ENCODE results near the gene FAM136A. TPM values are rescaled to one million over a fixed set of nuclear protein-coding genes. Genes with fewer than 3 reads are reported as not detected.
"Not testable (repeated sequence)": the region's sequence is repeated elsewhere in the genome, so short reads cannot be mapped to it uniquely, and the experiment has no call there.

FAM136A gene
- total RNA-seq, 1 donor from 2014 or later, result 55.8 TPM

- DNase-seq (ENCODE audit: low read depth), result peak; percentile 85
These were observed 1.0 kb downstream of the FAM136A start for GRCh38 chr2:70300771-70301343.

GRCh38 chr2:70297828-70298227 is 4.0 kb downstream of the FAM136A start:
- DNase-seq (ENCODE audit: low read depth), result not testable (repeated sequence)

DNA sequence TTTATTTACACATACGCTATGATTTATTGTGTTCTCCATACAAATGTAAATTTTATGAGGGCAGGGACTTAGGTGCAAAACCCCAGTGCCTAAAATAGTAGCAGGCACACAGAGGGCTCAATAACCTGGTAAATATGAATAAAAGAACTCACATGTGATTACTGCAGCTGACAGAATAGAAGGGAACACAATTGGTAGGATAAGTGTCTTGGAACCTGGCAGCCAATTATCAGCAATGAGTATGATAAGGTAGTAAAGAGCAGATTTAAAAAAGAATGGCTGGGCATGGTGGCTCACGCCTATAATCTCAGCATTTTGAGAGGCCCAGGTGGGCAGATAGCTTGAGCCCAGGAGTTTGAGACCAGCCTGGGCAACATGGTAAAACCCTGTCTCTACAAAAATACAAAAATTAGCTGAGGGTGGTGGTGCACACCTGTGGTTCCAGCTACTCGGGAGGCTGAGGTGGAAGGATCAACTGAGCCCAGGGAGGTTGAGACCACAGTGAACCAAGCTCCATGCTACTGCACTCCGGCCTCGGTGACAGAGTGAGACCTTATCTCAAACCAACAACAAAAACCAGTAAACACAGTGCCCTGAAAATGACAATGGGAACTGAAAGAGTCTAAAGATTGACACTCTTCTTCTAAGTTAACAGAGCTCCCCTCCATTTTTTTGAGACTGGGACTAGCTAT is 18.2 kb downstream of the FAM136A start:
- DNase-seq (ENCODE audit: low read depth), result no peak

GRCh38 chr2:70282439-70282838 is 19.4 kb downstream of the FAM136A start:
- DNase-seq (ENCODE audit: low read depth), result no peak

- DNase-seq (ENCODE audit: low read depth), result no peak
These were observed 21.5 kb downstream of the FAM136A start for GRCh38 chr2:70280242-70280798.

GRCh38 chr2:70270323-70270722 is 31.5 kb downstream of the FAM136A start:
- no peak for DNase-seq (ENCODE audit: low read depth)

DNA sequence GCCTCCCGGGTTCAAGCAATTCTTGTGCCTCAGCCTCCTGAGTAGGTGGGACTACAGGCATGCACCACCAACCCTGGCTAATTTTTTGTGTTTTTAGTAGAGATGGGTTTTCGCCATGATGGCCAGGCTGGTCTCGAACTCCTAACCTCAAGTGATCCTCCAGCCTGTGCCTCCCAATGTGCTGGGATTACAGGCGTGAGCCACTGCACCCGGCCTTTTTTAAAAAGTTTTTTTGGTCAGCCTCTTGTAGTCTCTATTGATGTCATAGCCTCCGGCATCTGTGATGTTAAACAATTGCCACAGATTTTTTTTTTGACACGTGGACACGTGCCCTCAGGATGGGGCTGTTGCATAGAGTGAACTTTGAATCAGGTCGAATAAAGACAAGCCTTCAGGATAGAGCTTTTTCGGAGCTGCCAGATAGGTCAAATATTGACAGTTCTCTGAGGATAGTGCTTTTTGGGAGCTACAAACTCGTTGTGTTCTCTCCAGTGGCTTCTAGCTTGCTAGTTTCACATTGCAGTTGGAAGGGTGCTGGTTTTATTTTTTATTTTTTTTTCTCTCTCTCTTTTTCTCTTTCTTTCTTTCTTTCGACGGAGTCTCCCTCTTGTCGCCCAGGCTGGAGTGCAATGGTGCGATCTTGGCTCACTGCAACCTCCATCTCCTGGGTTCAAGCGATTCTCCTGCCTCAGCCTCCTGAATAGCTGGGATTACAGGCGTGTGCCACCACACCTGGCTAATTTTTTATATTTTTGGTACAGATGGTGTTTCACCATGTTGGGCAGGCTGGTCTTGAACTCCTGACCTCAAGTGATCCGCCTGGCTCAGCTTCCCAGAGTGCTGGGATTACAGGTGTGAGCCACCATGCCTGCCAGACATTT is 32.2 kb downstream of the FAM136A start:
- DNase-seq (ENCODE audit: low read depth), result not testable (repeated sequence)

DNA sequence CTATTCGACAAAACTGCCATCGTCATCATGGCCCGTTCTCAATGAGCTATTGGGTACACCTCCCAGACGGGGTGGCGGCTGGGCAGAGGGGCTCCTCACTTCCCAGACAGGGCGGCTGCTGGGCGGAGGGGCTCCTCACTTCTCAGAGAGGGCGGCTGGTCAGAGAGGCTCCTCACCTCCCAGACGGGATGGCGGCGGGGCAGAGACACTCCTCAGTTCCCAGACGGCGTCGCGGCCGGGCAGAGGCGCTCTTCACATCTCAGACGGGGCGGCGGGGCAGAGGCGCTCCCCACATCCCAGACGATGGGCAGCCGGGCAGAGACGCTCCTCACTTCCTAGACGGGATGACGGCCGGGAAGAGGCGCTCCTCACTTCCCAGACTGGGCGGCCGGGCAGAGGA is 34.9 kb downstream of the FAM136A start:
- not testable (repeated sequence) for DNase-seq (ENCODE audit: low read depth)

- no peak for DNase-seq (ENCODE audit: low read depth)
These were observed 40.4 kb downstream of the FAM136A start for GRCh38 chr2:70261501-70261900.

DNA sequence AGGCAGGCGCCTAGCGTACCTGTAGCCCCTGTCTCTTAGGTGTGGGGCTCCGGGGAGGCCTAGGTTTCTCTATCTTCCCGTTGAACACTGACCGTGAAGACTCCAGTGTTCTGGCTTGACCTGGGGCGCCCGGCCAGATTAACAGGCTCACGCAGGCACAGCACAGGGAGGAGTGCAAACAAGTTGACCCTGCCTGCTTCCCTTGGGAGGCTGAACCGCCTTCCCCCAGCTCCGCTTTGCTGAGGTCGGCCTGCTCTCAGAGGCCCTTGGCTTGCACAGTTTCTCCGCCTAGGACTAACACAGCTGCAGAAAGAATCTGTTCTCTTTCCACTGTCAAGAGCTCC is 43.4 kb downstream of the FAM136A start:
- DNase-seq (ENCODE audit: low read depth), result peak; percentile 40

- DNase-seq (ENCODE audit: low read depth), result no peak
These were observed 46.1 kb downstream of the FAM136A start for GRCh38 chr2:70255637-70256314.

GRCh38 chr2:70250434-70250833 is 51.4 kb downstream of the FAM136A start:
- DNase-seq (ENCODE audit: low read depth), result no peak

DNA sequence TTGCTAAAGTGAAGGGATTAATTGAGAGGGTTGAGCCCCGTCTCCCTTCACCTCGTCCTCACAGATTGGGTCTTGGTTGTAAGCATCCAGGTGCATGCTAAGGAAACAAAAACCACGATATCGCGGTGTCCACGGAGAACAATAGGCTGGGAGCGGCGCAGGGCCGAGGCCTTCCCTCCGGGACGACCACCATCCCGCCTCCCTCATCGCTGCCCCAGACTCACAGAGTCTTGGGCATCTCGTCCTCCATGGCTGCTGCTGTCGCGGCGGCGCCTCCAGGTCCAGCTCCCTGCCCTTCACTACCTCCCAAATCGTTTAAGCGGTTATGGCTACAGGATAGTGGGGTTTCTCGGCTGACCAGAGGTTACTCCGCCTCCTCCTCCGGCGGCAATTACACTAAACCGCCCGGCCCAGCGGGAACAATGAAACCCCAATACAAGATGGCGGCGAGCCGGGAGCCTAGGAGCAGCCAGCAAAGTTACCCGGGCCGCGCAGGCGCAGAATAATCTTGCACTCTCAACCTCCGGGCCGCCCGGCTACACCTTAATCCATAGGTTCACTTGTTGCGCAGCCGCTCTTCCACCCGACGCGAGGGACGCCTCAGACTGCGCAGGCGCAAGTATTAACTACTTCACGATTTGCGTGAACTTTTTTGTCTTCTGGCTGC is 53.6 kb downstream of the FAM136A start, which contains the start of gene TIA1:
Gene TIA1, minus strand, starts transcription at position 448 of the 667 bp plus-strand sequence. Its CDS starts 198 bp downstream, at position 250.
- peak; percentile 99 for DNase-seq (ENCODE audit: low read depth)

- DNase-seq (ENCODE audit: low read depth), result peak; percentile 32
These were observed 54.3 kb downstream of the FAM136A start for GRCh38 chr2:70247364-70248180.

MicroRNAs within 50 kb of the gene (microRNA counts, 767-probe panel; counts per million panel counts)
- not detected for microRNA hsa-miR-1285-3p

Small RNA genes lying within 50 kb of the gene (microRNA-seq; reads per million reads assigned to microRNA genes)
- not detected for gene MIR1285-2

Other genes with a start within 250 kb of the FAM136A start
- 58.6 and 60.0 TPM in 2 replicates for gene PCBP1, start 214.6 kb downstream of the FAM136A start, total RNA-seq
- 13.2 and 23.6 TPM in 2 replicates for gene C2orf42, start 111.0 kb downstream of the FAM136A start, total RNA-seq
- 97.5 and 115 TPM in 2 replicates for gene TIA1, start 53.4 kb downstream of the FAM136A start, total RNA-seq
- 28.4 and 33.9 TPM in 2 replicates for gene PCYOX1, start 43.9 kb downstream of the FAM136A start, total RNA-seq
- gene SNRPG, start 8.3 kb downstream of the FAM136A start, total RNA-seq, result 76.3 and 78.8 TPM in 2 replicates

Data from myocyte (in vitro differentiated cells).